CD4-positive, alpha-beta T cell treated with Interleukin-15 for 1 hour (primary cell): ENCODE results near the gene DUSP22.

Experiments used
- DNase-seq: peaks from one replicate; pipeline ENCODE4 v3.0.0-alpha.2; 2020

Gene DUSP22

GRCh38 chr6:382883-383810 lies 90.9 kb downstream of the DUSP22 start:
- DNase-seq = no peak

GRCh38 chr6:383856-384255 lies 91.6 kb downstream of the DUSP22 start:
- DNase-seq = no peak

GRCh38 chr6:384898-385297 lies 92.6 kb downstream of the DUSP22 start:
- DNase-seq = no peak

DNA sequence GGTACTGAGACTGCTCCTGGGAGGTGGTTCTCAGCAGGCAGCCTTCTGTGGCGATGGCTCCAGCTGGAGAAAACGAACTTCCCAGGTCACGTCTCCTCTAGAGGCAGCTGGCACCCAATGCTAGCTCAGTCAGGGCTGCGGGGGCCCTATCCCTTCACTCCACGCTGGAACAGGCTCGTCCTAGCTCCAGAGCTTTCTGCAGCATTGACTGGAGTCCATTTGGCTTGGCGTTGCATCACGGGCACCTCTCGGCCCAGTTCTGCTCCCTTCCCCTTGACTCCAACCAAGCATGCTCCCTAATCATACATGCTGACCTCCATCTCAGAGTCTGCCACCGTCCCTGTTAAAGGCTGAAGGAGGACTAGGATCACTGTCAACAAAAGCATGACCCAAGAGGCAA lies 93.3 kb downstream of the DUSP22 start:
- DNase-seq = no peak

GRCh38 chr6:386688-387266 lies 94.5 kb downstream of the DUSP22 start:
- no peak for DNase-seq

DNA sequence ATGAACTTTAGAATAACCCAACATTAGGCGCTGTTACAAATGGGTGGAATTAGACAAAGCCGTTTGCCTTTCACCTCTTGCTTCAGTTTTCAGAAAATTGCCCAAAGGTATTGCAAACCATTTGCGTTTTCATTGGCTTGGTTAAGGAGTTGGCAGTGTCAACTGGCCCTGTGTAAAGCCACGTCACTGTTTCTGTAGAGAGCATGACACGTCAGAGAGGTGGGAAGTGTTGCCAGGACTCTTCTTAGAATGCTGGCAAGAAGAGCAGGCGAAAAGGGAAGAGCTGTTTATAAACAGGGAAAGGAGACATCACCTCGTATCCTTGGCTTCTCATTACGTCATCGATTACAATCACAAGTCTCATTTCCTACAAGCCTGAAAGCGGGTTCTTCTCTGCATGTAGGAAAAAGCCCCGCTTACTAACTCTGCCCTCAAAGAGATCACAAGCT lies 95.0 kb downstream of the DUSP22 start:
- DNase-seq = no peak

DNA sequence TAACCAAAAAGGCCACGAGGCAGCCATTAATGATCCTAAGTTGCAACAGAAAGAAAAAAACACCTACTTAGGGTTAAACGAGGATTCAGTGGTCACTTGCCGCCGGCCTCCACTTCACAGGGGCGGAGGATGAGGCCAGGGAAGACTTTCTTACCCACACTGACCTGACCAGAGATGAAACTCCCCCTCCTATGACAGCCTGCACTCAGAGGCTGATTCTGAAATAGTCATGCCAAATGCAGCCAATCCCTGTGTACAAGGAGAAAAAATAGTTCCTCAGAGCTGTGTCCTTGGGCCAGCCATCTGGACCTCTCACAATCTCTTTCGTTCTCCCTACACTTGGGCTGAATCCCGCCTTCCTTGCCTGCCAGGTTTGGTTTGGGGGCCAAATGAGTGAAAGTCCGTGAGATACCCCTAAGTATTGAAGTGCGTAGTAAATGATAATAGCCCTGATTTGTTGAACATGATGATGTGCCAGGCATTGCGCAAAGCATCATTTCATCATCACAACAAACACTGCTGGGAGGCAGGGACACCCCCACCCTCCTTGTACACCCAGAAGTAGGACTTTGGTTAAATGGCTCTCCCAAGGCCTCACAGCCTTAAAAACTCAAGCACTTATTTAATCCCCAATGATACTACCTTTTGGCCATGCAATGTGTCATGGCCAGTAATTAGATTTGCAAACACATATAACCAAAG lies 96.1 kb downstream of the DUSP22 start:
- DNase-seq = no peak

DNA sequence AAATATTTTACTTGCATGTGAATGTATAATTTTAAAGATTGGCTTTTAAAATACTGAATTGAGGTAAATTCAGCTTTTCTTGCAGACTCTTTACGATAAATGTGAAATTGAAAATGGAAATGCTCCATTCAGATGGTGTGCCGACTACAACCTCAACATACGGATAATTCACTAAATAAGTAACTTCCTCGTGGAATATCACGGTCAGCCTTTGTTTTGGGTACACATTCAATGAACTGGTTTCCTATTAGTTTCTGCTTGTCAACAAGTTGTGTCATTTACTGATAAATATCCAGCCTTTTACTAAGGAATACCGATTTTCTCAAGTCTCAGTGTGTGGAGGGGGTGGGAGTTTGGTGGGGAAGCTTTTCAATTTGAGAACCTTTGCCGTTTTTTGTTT lies 96.9 kb downstream of the DUSP22 start:
- no peak for DNase-seq

DNA sequence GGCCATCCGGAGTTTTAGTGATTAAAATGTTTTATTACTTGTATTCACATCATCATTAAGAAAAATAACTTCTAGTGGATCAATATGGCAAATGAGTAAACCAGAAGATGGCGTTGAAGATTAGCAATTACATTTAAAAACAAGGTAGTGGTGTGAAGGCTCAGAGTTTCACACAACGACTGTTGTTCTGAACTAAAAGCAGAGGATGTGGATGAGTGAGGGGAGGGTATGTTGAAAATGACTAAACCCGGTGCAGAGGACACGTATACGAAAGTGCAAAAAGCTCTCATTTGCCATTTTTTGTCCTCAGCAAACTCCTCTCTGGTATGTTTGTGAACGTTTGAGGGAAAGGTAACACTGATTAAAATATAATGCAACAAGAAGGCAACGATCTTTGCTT lies 97.3 kb downstream of the DUSP22 start:
- DNase-seq = no peak

DNA sequence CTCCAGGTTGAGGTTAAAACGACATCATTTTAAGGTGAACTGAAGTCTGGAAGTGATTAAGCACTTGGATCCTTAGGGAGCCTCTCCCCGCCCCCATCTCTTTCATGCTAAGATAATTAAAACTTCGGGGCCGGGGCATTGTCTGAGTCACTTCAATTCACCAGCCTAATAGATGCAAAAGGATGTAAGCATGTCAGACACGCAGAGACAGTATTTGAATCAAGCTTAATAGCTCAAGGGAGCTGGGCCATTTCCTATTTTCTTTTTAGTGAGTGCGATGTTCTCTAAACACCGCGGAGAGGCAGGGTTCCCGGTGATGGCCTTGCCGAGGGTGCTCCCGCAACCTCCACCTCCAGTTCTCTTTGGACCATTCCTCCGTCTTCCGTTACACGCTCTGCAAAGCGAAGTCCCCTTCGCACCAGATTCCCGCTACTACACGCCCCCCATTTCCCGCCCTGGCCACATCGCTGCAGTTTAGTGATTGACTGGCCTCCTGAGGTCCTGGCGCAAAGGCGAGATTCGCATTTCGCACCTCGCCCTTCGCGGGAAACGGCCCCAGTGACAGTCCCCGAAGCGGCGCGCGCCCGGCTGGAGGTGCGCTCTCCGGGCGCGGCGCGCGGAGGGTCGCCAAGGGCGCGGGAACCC lies 98.7 kb downstream of the DUSP22 start:
- no peak for DNase-seq

GRCh38 chr6:391559-392440 lies 99.5 kb downstream of the DUSP22 start, which contains the start of gene IRF4:
Gene IRF4 (plus strand): TSS chr6:391752. CDS start chr6:393153, 1,401 bp downstream.
- peak; percentile 61 for DNase-seq

GRCh38 chr6:392441-393390 lies 100.4 kb downstream of the DUSP22 start:
- no peak for DNase-seq

- DNase-seq = no peak
Measured at GRCh38 chr6:393391-394221, 101.3 kb downstream of the DUSP22 start.

- DNase-seq = no peak
Measured at GRCh38 chr6:394641-395289, 102.5 kb downstream of the DUSP22 start.

- no peak for DNase-seq
Measured at GRCh38 chr6:395432-396125, 103.3 kb downstream of the DUSP22 start.

- no peak for DNase-seq
Measured at GRCh38 chr6:396126-396520, 103.8 kb downstream of the DUSP22 start.

GRCh38 chr6:397056-397455 lies 104.8 kb downstream of the DUSP22 start:
- no peak for DNase-seq

DNA sequence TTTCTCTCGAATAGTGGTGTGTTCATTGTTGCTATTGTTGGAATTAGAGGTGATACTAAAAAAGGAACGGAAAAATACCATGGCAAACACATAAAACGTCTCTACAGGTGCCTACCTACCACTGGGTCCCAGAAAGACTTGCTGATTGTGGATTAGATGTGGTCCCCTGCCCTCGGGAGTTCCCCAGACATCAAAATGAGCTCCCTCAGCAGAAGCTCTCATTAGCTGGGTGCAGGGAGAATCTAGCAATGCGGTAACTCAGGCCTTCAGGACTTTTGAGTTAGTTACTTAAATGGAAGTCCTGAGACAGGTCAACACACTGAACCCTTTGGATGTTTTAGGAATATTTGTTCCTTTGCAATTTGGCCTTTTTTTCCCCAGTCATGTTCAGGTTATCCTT lies 105.3 kb downstream of the DUSP22 start:
- DNase-seq = no peak

DNA sequence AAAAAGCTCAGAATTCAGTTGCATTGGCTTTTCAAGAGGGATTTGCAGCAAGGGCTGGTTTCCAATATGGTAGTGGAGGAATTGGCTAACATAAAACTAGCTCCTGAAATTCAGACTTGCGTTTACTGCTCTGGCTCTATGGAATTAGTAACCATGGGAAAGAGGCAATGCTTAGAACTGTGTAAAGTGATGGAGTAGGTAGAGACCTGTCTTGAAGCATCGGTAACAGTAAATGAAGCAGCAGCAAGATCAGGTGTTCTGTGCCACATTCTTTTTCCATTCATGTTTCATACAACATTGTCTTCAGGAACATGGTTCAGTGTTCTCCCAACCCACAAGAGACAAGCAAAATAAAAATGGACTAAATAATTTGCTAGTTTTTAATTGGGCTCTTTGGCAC lies 105.8 kb downstream of the DUSP22 start:
- DNase-seq = no peak
